ENCODE results near the gene NAA20.

NAA20 gene

GRCh38 chr20:19974630-19975435, 42.3 kb upstream of the NAA20 start:
- Histone ChIP-seq H3K36me3 (ENCODE audit: low read length) (no peaks in the 10 kb centered on the region), H3K9me3 (ENCODE audit: insufficient read depth, low read length) (no peaks in the 10 kb centered on the region), H3K9me2 (replicated peaks; ENCODE audit: insufficient read depth, low read length) (no peaks in the 10 kb centered on the region), H3K9ac (ENCODE audit: low read length) (no peak overlapping the region), H3K4me3 (ENCODE audit: insufficient read depth, low read length, poor library complexity, severe bottlenecking) (no peak overlapping the region), H3K27me3 (ENCODE audit: low read length) (peaks cover 3% of the 10 kb centered on the region; the same call in 1 of the 2 replicates), H3K4me2 (ENCODE audit: low read depth, low read length, poor library complexity, severe bottlenecking) (no peak overlapping the region), H3F3A (ENCODE audit: insufficient read depth) (no peaks in the 10 kb centered on the region), H3K27ac (ENCODE audit: low read depth, low read length) (no peak overlapping the region), H2AFZ (ENCODE audit: low read depth, low read length, severe bottlenecking) (no peak overlapping the region), H4K20me1 (ENCODE audit: low read depth, low read length) (no peaks in the 10 kb centered on the region), H3K79me2 (ENCODE audit: insufficient read depth, low read length) (no peaks in the 10 kb centered on the region)
- TF ChIP-seq CTCF (IDR thresholded peaks at IDR 0.05; ENCODE audit: insufficient read depth, low read length, poor library complexity, severe bottlenecking) (no peak), EZH2phosphoT487 (conservative IDR thresholded peaks at IDR 0.05; ENCODE audit: low read length) (no peak)

- Histone ChIP-seq H3K4me2 (ENCODE audit: low read depth, low read length, poor library complexity, severe bottlenecking) (no peak overlapping the region), H2AFZ (ENCODE audit: low read depth, low read length, severe bottlenecking) (no peak overlapping the region), H3K9ac (ENCODE audit: low read length) (no peak overlapping the region), H3K79me2 (ENCODE audit: insufficient read depth, low read length) (no peaks in the 10 kb centered on the region), H3K27ac (ENCODE audit: low read depth, low read length) (no peak overlapping the region), H3F3A (ENCODE audit: insufficient read depth) (no peaks in the 10 kb centered on the region), H3K9me2 (replicated peaks; ENCODE audit: insufficient read depth, low read length) (no peaks in the 10 kb centered on the region), H3K36me3 (ENCODE audit: low read length) (no peaks in the 10 kb centered on the region), H3K4me3 (ENCODE audit: insufficient read depth, low read length, poor library complexity, severe bottlenecking) (no peak overlapping the region), H4K20me1 (ENCODE audit: low read depth, low read length) (no peaks in the 10 kb centered on the region), H3K27me3 (ENCODE audit: low read length) (peaks cover 3% of the 10 kb centered on the region; the same call in 1 of the 2 replicates), H3K9me3 (ENCODE audit: insufficient read depth, low read length) (no peaks in the 10 kb centered on the region)
- TF ChIP-seq CTCF (IDR thresholded peaks at IDR 0.05; ENCODE audit: insufficient read depth, low read length, poor library complexity, severe bottlenecking) (no peak), EZH2phosphoT487 (conservative IDR thresholded peaks at IDR 0.05; ENCODE audit: low read length) (no peak)
Observed at GRCh38 chr20:19975436-19975799, 41.7 kb upstream of the NAA20 start.

- Histone ChIP-seq H3K9ac (ENCODE audit: low read length) (no peak overlapping the region), H2AFZ (ENCODE audit: low read depth, low read length, severe bottlenecking) (no peak overlapping the region), H3K27ac (ENCODE audit: low read depth, low read length) (no peak overlapping the region), H3K9me2 (replicated peaks; ENCODE audit: insufficient read depth, low read length) (no peaks in the 10 kb centered on the region), H3K27me3 (ENCODE audit: low read length) (peaks cover 3% of the 10 kb centered on the region; the same call in 1 of the 2 replicates), H3K9me3 (ENCODE audit: insufficient read depth, low read length) (no peaks in the 10 kb centered on the region), H3F3A (ENCODE audit: insufficient read depth) (no peaks in the 10 kb centered on the region), H3K4me3 (ENCODE audit: insufficient read depth, low read length, poor library complexity, severe bottlenecking) (no peak overlapping the region), H3K4me2 (ENCODE audit: low read depth, low read length, poor library complexity, severe bottlenecking) (no peak overlapping the region), H4K20me1 (ENCODE audit: low read depth, low read length) (no peaks in the 10 kb centered on the region), H3K79me2 (ENCODE audit: insufficient read depth, low read length) (no peaks in the 10 kb centered on the region), H3K36me3 (ENCODE audit: low read length) (no peaks in the 10 kb centered on the region)
- no peak for TF ChIP-seq EZH2phosphoT487 (conservative IDR thresholded peaks at IDR 0.05; ENCODE audit: low read length)
Observed at GRCh38 chr20:19975901-19976300, 41.3 kb upstream of the NAA20 start.

Data from SU-DHL-6 (cell line).